Activated CD4-positive, alpha-beta T cell treated with anti-CD3 and anti-CD28 coated beads, Interleukin-10, Interleukin-2, amounts not matched to agents 100 ng/mL and 50 ng/mL, durations not matched to agents 16 hours and 8 hours (primary cell): Measurements from ENCODE around the gene RAP1GAP.

Source experiments
- DNase-seq: peaks from one replicate; pipeline ENCODE4 v3.0.0-alpha.2; 2020

The RAP1GAP gene

DNA sequence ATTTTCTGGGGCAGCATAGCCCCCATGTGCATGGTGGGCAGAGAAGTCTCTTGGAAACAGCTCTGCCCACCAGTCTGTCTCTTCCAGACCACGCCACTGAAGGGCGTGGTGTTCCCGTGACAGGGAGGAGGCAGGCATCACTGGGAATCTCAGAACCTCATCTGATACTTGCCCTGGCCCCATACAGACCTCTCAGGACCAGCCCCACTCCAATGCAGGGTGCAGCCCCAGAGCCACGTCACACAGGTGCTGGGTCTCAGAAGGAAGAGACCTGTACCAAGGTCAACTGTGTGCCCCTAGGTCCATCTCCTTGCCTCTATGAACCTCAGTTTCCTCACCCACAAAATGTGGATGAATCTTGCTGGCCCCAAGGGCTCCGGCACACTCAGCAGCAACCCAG is 7.3 kb downstream of the RAP1GAP start:
- no peak for DNase-seq

DNA sequence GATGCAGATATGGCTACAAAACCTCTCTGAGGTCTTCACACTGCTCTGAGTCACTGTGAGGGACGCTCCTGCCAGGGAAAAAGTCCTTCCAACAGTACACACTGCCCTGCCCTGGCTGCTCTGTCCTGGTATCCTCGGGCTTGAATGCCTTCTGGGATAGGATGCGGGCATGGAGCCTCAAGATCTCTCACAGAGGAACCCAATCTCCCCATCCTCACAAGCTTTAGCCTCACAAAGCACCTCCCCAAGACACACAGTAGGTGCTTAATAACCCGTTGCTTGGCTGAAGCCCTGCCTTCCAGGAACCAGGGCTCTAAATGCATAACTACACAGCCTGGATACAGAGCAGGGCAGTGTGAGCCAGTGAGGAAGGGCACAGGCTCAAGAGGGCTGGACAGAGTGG is 9.2 kb downstream of the RAP1GAP start:
- DNase-seq, result no peak

DNA sequence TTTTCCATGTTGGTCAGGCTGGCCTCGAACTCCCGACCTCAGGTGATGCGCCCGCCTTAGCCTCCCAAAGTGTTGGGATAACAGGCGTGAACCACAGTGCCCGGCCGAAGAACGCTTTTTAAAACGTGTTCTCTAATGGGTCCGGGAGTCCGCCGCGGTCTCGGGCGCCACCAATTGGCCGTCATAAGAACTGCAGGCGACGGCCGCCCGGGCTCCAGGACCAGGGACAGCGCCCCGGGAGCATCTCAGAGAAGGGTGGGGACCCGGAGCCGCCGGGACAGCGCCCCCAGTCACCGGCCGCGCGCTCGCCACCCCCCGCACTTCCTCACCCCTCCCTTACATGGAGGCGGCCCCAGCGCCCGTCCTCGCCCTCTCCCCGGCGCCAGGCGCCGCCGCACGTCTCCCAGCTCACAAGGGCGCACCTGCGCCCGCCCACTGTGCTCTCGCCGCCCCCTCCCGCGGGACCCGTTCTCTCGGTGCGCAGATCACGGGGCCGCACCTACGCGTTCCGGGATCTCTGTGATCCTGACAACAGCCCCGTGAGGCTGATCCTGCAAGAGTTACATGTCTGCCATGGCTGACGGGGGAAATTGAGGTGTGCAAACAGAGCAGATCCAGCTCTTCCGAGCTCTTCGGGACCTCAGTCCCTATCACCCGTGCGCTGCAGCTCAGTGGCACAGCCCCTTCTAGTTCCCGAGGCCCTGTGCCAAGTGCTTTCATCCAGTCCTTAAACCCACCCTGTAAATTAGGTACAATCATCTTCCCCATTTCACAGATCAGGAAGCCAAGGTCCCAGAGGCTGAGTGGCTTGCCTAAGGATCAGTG is 9.8 kb downstream of the RAP1GAP start:
- peak; percentile 65 for DNase-seq

DNA sequence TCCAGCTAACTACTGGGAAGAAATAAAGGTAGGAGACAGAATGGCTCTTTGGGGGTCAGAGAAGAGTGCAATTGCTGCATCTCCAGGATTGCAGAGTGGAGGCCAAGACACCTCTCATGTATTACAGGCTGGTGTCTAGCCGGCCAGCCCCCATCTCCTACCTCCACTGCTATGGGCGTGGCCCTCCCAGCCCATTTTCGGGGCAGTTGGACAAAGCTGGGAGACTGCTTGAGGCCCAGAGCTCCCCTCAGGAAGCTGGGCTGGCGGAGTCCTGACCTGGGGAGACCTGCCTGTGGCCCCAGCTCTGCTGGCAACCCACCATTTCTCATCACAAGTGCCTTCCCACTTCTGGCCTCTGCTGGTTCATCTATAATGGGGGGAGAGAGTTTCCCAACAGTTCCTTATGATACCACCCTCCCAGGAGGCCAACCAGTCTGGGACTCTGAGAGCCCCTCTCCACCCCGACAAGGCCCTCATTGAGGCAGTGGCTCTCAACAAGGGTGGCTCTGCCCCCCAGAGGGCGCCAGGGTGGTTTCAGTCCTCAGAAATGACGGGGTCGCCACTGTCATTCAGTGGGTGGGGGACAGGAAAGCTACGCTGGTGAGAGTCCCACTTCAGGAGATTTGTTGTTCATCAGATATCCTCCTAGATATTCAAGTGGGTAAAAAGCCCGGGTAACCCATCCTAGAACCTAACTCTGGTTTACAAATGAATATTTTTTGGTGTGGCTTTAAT is 11.5 kb downstream of the RAP1GAP start:
- DNase-seq, result no peak

DNA sequence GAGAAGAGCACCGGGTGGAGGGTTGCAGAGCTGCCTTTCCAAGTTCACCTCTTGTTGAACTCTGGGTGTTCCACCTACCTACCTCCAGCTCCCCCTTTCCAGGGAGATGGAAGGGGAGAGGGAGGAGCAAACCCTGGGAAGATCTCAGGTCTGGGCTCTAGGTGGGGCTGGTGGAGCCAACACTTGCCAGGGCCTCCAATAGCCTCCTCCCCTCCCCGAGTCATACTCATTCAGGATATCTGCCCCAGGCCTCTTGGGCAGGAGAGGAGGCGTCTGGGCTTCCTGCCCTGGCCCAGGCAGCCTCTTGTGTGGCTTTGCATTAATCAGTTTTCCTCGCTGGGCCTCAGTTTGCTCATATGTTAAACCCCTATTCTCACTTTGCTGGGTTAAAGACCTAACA is 13.4 kb downstream of the RAP1GAP start:
- DNase-seq, result no peak

DNA sequence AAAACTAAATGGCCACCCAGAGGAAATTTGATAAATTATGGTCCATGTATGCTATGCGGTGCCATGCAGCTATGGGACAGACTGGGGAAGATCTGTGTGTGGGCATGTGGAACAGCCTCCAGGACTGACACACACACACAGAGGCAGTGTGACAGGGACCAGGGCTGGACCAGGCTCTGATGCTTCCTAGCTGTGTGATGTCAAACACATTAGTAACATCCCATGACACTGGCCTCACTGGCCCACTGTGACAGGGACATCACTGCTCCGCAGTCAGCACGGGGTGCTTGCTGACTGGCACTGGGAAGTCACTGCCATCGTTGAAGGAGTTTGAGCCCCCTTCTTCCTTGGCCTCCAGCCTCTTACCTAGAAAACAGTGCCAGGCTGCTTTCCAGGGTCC is 13.9 kb downstream of the RAP1GAP start:
- no peak for DNase-seq

DNA sequence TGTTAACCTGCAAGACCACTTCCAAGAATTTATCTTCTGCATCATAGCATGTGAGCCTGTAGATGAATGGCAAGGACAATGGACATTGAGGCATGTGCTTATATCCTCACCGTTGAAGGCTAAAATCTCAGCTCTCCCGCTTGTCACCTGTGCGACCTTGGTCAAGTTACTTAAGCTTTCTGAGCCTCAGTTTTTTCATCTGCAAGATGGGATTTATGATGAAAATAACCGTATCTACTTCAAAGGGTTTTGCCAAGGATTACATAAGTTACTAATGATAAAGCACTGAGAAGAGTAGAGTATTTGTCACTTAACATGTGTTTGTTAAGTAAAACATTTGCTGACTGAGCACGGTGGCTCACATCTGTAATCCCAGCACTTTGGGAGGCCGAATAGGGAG is 14.9 kb downstream of the RAP1GAP start:
- no peak for DNase-seq

DNA sequence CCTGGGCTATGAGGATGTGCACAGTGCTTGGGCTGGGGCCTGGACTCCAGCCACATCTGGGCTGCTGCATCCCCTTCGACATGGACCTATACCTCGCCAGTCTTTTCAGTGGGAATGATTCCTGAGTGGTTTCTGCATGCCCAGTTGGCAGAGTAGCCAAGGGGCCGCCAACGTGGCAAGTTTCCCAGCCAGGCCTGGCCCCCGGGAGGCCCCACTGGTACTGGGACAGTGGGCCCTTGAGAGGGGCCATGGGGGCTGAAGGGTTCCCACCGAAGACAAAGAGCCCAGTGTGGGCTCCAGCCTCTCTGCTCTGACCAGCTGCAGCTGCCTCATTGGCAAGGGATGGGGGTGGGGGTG is 15.4 kb downstream of the RAP1GAP start:
- no peak for DNase-seq

DNA sequence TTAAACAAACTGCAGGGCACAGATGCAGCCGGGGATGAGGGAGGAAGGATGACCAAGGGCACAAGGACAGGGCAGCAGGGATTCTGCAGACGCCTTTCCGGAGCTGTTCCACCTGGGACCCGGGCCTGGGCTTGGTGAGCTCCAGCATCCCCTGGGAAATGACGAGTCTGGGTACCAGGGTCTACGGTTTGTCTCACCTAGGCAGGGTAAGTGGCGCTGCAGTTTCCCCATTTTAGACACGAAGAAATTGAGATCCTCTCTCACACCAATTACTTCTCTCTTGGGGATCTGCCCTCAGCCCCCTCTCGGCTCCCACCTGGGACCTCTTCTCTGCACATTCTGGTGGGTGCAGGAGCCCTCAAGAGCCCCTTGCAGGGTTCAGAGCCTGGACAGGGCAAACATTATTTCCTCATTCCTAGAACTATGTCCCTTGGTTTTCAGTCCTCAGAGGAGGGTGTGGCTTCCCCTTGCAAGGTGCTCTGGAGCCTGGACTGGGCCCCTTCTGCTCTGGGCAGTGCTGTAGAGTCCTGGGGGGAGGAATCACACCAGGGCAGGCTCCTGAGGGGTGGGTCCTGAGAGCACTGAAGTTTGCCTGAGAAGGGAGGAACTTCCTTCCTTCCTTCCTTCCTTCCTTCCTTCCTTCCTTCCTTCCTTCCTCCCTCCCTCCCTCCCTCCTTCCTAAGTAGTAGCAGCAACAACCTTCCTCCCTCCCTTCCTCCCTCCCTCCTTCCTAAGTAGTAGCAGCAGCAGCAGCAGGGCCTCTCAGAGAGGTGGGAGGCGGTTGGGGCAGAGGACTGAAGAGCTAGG is 16.0 kb downstream of the RAP1GAP start:
- no peak for DNase-seq

DNA sequence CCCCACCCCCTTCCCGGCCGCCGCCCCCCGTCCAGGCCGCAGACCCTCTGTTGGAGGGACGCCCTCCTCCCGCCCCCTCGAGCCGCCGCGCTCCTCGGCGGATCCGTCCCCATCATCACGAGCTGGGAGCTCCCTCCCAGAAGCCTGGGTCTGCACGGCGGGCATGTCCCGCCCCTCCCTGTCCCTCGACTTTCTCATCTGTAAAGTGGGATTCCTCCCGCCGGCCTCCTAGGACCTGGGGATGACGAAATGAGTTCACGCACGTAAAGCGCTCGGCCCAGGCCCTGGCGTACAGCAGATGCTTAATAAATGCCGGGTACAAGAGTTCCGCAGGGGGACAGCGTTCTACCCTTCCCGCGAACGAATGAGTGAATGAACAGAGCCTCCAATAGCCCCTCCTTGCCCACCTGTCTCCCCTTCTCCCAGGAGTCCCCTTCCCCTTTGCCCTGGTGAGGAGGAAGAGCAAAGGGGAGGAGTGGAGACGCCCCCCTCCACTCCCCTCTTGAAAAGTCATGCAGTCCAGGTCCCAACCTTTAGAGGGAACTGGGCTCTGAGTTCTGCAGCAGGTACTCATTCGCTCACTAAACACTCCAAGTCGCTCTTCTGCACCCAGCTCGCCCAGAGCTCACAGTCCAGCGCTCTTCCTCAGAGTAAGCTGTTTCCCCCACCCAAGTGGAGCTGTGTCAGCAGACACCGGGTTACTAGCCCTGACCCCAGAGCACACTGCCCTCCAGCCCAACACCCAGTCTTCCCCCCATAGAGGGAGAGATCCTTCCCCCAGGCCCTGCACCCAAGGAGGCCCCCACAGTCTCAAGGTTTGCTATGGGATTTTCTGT is 16.8 kb downstream of the RAP1GAP start:
- DNase-seq, result no peak

DNA sequence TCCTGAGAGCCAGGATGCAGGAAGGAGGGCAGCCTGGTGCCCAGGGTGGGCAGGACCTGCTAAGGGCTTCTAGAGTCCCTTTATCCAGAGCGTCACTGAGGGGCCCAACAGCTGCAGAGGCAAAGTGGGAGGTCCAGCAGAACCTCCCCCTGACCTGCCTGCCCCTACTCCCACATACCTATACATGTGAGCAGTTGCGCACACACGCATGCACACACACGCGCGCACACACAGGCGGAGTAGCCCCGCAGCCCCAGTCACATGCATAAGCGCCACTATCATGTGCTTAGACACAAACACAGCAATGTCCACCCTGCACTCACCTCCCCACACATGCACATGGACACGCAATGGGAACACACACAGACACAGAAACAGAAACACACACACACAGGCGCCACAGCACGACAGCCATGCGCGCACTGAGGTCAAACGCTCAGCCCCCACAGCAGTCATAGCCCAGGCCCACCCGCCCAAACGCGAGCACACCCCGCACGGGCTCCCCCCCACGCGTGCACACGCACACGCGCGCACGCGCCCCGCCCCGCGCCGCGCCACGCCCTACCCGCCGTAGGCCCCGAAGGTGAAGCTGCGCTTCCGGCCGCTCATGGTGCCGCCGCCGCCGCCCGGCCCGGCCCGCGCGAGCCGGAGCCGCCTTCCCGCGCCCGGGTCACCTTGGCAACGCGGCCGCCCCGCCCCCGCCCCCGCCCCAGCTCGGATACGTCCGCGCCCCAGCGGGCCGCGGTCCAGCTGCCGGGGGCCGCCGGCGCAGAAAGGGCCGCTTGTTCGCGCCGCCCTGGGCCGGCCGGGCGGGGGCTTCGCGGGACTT is 17.7 kb downstream of the RAP1GAP start:
- DNase-seq, result peak; percentile 37

DNA sequence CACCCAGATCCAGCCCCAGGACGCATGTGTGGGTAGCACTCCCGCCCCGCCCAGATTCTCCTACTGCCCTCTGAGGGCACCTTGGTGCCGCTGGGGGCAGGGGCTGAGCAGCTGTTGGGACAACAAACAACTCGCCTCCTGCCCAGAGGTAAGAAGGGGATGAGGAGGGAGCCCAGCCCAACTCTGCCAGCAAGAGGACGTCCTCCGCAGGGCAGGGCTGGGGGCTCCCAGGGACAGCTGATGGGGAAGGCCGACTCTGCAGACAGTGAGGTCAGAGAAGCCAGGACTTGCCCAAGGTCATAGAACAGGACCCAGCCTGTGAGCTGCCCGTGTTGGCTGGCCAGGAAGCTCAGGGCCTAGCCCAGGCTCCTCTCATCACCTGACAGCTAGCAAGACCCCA is 18.8 kb downstream of the RAP1GAP start:
- no peak for DNase-seq

DNA sequence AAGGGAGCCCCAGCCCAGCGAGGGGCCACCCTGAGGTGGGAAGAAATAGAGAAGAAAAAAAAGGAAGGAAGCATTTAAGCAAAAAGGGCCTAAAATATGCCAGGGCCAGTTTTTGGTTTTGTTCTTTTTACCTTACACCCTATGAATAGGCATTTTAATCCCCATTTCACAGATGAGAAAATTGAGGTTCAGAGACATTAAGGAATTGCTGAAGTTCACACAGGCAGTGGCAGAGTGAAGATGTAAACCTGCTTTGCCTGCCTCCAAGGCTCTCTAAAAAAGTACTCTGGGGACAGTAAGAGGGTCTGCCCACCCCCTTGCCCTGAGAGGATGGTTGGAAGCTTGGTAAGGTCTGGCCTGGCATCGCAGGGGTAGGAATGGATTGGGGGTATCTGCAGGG is 19.8 kb downstream of the RAP1GAP start:
- DNase-seq, result no peak

DNA sequence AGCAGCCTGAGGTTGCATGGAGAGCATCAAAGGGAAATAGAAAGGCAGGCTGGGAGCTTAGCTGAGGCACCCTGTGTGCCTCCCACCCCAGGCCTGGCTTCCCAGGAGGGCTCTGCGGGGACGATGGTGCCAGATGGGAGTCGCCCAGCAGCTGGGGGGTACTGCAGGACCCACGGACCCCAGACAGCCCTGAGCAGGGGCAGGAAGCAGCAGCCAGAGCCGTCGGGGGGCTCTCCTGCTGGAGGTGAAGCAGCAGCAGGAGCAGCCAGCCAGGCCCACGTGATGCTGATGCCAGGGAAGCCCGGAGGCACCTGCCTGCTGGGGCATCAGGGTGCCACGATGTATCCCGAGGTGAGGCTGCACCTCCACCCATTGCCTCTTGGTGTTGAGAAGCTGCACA is 20.4 kb downstream of the RAP1GAP start:
- DNase-seq, result no peak

DNA sequence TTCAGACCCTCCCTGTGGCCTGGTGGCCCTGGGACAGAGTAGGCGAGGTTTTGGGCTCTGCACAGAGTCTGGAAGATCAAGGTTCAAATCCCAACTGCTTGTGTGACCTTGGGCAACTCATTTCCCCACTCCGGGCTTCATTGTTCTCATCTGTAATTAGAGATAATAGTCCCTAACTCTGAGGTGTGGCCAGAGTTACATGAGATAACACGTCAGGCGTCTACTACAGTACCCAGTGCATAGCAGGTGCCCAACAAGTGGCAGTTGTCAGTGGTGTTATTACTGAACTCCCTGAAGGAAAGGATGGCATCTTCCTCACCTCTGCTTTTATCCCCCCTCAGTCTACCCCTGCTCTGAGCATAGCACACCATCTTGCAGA is 20.8 kb downstream of the RAP1GAP start:
- no peak for DNase-seq

DNA sequence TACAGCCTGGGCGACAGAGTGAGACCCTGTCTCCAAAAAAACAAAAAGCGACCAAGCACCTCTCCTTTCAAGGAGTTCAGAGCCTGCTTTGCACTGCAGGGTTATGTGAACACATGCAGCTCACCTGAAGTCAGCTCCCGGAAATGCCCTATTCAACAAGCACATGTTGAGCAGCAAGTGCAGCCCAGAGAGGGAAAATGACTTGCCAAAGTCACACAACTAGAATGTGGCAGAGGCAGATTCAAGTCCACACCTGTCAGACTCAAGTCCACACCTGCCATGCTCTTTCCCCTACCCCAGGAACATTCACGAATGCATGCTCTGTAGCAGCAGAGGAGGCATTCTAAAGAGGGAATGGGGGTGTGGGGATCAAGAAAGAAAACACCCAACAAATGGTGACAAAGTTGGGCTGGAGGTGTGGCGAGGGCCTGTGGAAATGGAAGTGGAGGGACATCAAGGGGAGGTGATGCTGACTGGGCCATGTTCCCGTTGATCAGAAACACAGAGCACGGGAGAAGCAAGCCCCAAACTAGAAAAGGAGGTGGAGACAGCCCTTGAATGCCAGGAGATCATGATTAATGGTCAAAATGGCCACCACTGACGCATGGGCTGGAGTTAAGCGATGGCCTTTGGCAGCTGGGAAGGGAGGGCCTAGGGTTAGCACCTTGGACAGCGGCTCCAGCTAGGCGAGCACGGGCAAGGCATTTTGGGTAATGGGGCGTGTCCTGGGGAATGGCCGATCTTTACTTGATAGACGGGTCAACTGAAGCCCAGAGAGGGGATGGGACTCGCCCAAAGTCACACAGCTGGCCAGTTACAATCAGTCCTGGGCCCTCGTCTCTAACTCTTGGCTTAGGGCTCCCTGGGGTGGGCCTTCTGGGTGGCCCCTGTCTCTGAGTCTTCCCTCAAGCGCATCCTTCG is 21.5 kb downstream of the RAP1GAP start:
- DNase-seq, result peak; percentile 49

DNA sequence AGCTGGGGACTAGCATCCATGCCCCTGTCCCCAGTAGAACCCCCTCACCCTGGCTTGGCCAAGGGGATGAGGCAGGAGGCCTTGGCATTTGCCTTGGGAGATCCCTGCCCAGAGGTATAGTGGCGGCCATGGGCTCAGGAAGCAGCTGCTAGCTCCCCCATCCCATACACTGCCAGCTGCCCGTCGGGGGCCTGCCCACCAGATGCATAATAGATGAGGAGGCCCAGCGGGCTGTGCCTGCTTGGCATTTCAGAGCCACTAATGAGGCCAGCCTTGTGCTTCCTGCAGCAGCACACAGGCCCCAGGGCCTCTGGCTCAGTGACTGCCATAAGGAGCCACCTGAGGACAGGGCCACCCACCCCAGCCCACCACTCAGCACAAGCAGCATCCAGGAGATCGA is 23.6 kb downstream of the RAP1GAP start:
- no peak for DNase-seq

DNA sequence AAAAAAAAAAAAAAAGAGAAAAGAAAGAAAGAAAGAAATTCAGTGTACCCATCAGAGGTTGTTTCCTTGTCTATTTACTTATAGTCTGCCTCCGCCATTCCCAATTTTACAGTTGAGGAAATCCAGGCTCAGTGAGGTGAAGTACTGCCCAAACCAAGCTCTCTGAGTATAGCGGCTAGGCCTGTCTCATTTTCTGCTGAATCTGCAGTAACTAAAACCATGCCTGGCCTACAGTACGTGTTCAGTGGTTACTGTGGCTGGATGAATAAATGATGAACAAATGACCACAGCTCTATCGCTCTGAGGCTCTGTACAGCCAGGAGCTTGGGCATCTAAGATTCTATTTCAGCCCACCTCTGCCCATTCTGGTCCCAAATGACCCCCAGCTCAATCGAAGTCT is 24.3 kb downstream of the RAP1GAP start:
- no peak for DNase-seq

DNA sequence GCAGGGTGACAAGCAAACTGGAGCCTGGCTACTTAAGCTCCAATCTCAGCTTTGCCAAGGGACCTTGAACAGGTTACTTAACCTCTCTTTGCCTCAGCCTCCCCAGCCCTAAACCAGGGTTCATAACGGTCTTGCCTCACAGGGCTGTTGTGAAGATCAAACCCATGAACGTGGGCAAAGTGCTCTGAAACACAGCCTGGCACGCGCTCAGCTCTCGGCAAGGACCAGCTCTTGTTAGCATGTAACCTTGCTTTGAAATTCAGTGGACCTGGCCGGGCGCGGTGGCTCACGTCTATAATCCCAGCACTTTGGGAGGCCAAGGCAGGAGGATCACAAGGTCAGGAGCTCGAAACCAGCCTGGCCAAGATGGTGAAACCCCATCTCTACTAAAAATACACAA is 24.8 kb downstream of the RAP1GAP start:
- no peak for DNase-seq

DNA sequence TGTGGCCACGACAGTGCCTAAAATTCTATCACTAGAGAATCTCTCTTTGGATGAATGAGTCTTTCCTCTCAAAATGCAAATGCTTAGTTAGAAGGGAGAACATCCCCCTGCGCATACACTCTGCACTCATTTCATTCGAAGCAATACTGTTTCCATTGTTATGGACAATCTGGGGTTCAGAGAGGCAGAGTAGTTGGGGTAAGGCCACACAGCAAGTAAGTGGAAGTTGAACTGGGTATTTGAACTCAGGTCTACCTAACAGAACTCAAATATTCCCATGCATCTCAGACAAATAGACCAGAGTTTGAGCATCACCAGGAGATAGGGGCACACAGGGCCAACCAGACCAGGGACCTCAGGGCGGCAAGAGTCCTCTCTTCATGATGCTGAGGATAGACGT is 25.5 kb downstream of the RAP1GAP start:
- DNase-seq, result no peak
